Nephron (organoid): Measurements from ENCODE around the gene ZNF516.

ENCODE experiments used
- H3K27ac Mint-ChIP-seq, 3 experiments: 2 replicates each; pipeline ENCODE4 v1.8.0; 2020; ENCODE audit warnings: mixed read lengths in 3 of 3, mild to moderate bottlenecking in 2 of 3, moderate library complexity in 1 of 3
- H3K27me3 Mint-ChIP-seq: 2 replicates; pipeline ENCODE4 v1.8.0; 2021; ENCODE audit warnings: low read depth, mild to moderate bottlenecking, moderate library complexity, mixed read lengths
- H3K36me3 Mint-ChIP-seq: 2 replicates; pipeline ENCODE4 v1.8.0; 2020; ENCODE audit warnings: low read depth, mixed read lengths
- H3K4me1 Mint-ChIP-seq: 2 replicates; pipeline ENCODE4 v1.8.0; 2020; ENCODE audit warnings: mixed read lengths
- H3K4me3 Mint-ChIP-seq, 3 experiments: 2 replicates each; pipeline ENCODE4 v1.8.0; 2020; ENCODE audit warnings: mild to moderate bottlenecking in 3 of 3, mixed read lengths in 3 of 3, moderate library complexity in 2 of 3
- H3K9me3 Mint-ChIP-seq: 2 replicates; pipeline ENCODE4 v1.8.0; 2020; ENCODE audit warnings: mixed read lengths
- CTCF ChIP-seq, 3 experiments: fragments of 200-600 bp; sonication (generic); IDR thresholded peaks; one replicate each; pipeline ENCODE4 v1.5.0; 2021; ENCODE audit warnings: antibody characterized with exemption in 3 of 3; ENCODE audit not compliant: unreplicated experiment in 3 of 3

ZNF516 gene

GRCh38 chr18:76461148-76461547 is 33.9 kb downstream of the ZNF516 start:
- Mint-ChIP-seq H3K27ac (no peak overlapping the region), H3K4me3 (no peak overlapping the region), H3K36me3 (peaks cover 62% of the 10 kb centered on the region), H3K4me1 (peaks cover 58% of the 10 kb centered on the region), H3K9me3 (no peaks in the 10 kb centered on the region), H3K27me3 (no peaks in the 10 kb centered on the region)
- TF ChIP-seq CTCF (IDR thresholded peaks at IDR 0.05; ENCODE audit: unreplicated experiment in 3 of 3), result no peak

GRCh38 chr18:76460482-76460881 is 34.6 kb downstream of the ZNF516 start:
- H3K4me3 Mint-ChIP-seq, result no peak overlapping the region
- H3K36me3 Mint-ChIP-seq, result peaks cover 62% of the 10 kb centered on the region
- peak overlapping the region; percentile 16 to 49 (median 27) for H3K27ac Mint-ChIP-seq
- no peak for TF ChIP-seq CTCF (IDR thresholded peaks at IDR 0.05; ENCODE audit: unreplicated experiment in 3 of 3)
- H3K9me3 Mint-ChIP-seq, result no peaks in the 10 kb centered on the region
- peaks cover 59% of the 10 kb centered on the region for H3K4me1 Mint-ChIP-seq
- no peaks in the 10 kb centered on the region for H3K27me3 Mint-ChIP-seq

GRCh38 chr18:76459687-76460350 is 35.2 kb downstream of the ZNF516 start:
- H3K4me3 Mint-ChIP-seq, result no peak overlapping the region
- no peaks in the 10 kb centered on the region for H3K9me3 Mint-ChIP-seq
- no peaks in the 10 kb centered on the region for H3K27me3 Mint-ChIP-seq
- H3K4me1 Mint-ChIP-seq, result peaks cover 61% of the 10 kb centered on the region
- TF ChIP-seq CTCF (IDR thresholded peaks at IDR 0.05; ENCODE audit: unreplicated experiment in 3 of 3), result no peak
- H3K27ac Mint-ChIP-seq, result peak overlapping the region; percentile 16 to 49 (median 49)
- peaks cover 62% of the 10 kb centered on the region for H3K36me3 Mint-ChIP-seq

- Mint-ChIP-seq H3K4me1 (peaks cover 66% of the 10 kb centered on the region), H3K27me3 (no peaks in the 10 kb centered on the region), H3K36me3 (peaks cover 62% of the 10 kb centered on the region), H3K9me3 (no peaks in the 10 kb centered on the region), H3K4me3 (no peak overlapping the region), H3K27ac (peak overlapping the region in 2 of 3 experiments; percentile 16 to 49)
- no peak for TF ChIP-seq CTCF (IDR thresholded peaks at IDR 0.05; ENCODE audit: unreplicated experiment in 3 of 3)
These were observed 35.7 kb downstream of the ZNF516 start for GRCh38 chr18:76459312-76459686.

GRCh38 chr18:76458522-76459311 is 36.3 kb downstream of the ZNF516 start:
- Mint-ChIP-seq H3K27me3 (no peaks in the 10 kb centered on the region), H3K9me3 (no peaks in the 10 kb centered on the region), H3K27ac (no peak overlapping the region), H3K4me1 (peaks cover 70% of the 10 kb centered on the region), H3K36me3 (peaks cover 60% of the 10 kb centered on the region), H3K4me3 (no peak overlapping the region)
- no peak for TF ChIP-seq CTCF (IDR thresholded peaks at IDR 0.05; ENCODE audit: unreplicated experiment in 3 of 3)
